H1 (cell line): ENCODE measurements around the gene CHRM1. TPM values are rescaled to one million over a fixed set of nuclear protein-coding genes. Genes with fewer than 3 reads are reported as not detected.

Source experiments
- CBX8 ChIP-seq: fragments of 300-800, 300-1000 bp; sonication (generic); IDR thresholded peaks from 2 replicates; pipeline ENCODE4 v1.7.1; 2016; ENCODE audit warnings: low read depth, low read length, borderline replicate concordance
- CHD1 ChIP-seq: IDR thresholded peaks from 2 replicates; pipeline ENCODE4 v1.6.1; 2012; ENCODE audit warnings: low read depth, low read length, improper control_type of control experiment
- MAX ChIP-seq: IDR thresholded peaks from 2 replicates; pipeline ENCODE4 v1.6.1; 2012; ENCODE audit warnings: inconsistent platforms
- SAP30 ChIP-seq: fragments of 300-600 bp; sonication (generic); IDR thresholded peaks from 2 replicates; pipeline ENCODE4 v1.7.1; 2012; ENCODE audit warnings: low read length, moderate library complexity, mild to moderate bottlenecking, inconsistent platforms; ENCODE audit not compliant: insufficient read depth, insufficient replicate concordance
- TAF7 ChIP-seq: optimal IDR thresholded peaks from 2 replicates; pipeline ENCODE3; 2011; ENCODE audit warnings: low read depth, mild to moderate bottlenecking, inconsistent platforms, low read length, moderate library complexity, borderline replicate concordance
- polyA plus RNA-seq, 7 experiments: library from polyadenylated mRNA; depleted of rRNA in 3 of 7; stranded (reverse) in 5 of 7; unstranded in 2 of 7; fragments of >200 nt in 5 of 7; fragments of 200-250 nt in 2 of 7; gene quantifications; 1 replicate in 5 of 7; 2 replicates in 1 of 7; 4 replicates in 1 of 7; pipeline versions ENCODE4 v1.2.1 to v1.2.3, GENCODE V29; 2011 to 2013; ENCODE audit warnings: missing spikeins in 2 of 7, mixed read lengths in 2 of 7
- total RNA-seq: library from RNA; stranded (reverse); fragmentation: NEBNext Ultra II Directional; extraction: Animal tissue kit (Norgen Biotek cat#: 25700); gene quantifications from 2 replicates; pipeline ENCODE4 v1.2.1, GENCODE V29; 2021

Gene CHRM1
- total and polyA plus RNA-seq, 2 of the 8 experiments (the other 6 are each of a cell fraction or from before 2014, with no cell fraction given), result 0.08 TPM; not detected in 1

DNA sequence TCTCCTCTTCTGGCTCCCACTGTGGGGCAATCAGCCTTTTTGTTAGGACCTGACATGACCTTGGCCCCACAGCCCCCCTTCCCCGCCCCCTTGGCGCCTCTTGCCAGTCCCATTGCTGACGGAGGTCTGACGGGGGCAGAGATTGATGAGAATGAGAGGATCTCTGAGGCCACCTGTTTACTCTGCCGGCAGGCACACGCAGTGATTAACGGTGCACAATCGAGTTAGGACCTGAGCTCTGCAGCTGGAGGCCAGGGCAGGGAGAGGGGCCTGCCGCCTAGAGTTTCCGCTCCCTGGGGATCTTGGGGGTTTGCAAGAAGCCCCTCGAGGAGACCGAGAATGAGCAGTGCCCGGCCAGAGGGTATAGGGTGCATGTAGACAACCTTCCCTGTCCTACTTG, 6.8 kb upstream of the CHRM1 start (continued):
- no peak for TF ChIP-seq CBX8
- TF ChIP-seq MAX, result no peak
- TF ChIP-seq TAF7, result no peak
- no peak for TF ChIP-seq SAP30
- no peak for TF ChIP-seq CHD1
